Astrocyte (in vitro differentiated cells and primary cell): ENCODE results near the gene PRKCH.

ENCODE experiments used
- CTCF ChIP-seq: IDR thresholded peaks from 2 replicates; pipeline ENCODE4 v1.5.1; 2011; ENCODE audit warnings: low read depth, mild to moderate bottlenecking, inconsistent platforms, low read length, moderate library complexity; ENCODE audit not compliant: insufficient read depth
- EZH2 ChIP-seq: IDR thresholded peaks from 2 replicates; pipeline ENCODE4 v1.6.1; 2012; ENCODE audit warnings: mild to moderate bottlenecking, low read length, inconsistent platforms; ENCODE audit not compliant: insufficient read depth

GRCh38 chr14:61358554-61359226 lies 37.3 kb downstream of the PRKCH start:
- TF ChIP-seq CTCF (no peak), EZH2 (no peak)
